HAP-1 (cell line): ENCODE measurements around the gene FOXP1.

Experiments
- DNase-seq, 2 experiments: peaks; one replicate each; pipeline ENCODE4 v3.0.0-alpha.2; 2016 to 2020; ENCODE audit warnings: low spot score in 2 of 2
- H3K27me3 ChIP-seq: fragments of 250-450 bp; sonication (Bioruptor Pico); 2 replicates; pipeline ENCODE4 v1.5.1; 2020; ENCODE audit warnings: low read depth, mild to moderate bottlenecking, moderate library complexity
- H3K36me3 ChIP-seq: fragments of 250-450 bp; sonication (Bioruptor Pico); replicated peaks from 2 replicates; pipeline ENCODE4 v1.5.1; 2020; ENCODE audit warnings: mild to moderate bottlenecking
- H3K4me1 ChIP-seq: fragments of 250-450 bp; sonication (Bioruptor Pico); 2 replicates; pipeline ENCODE4 v1.5.1; 2020; ENCODE audit warnings: mild to moderate bottlenecking
- H3K4me3 ChIP-seq: fragments of 250-450 bp; sonication (Bioruptor Pico); 2 replicates; pipeline ENCODE4 v1.5.1; 2020; ENCODE audit warnings: mild to moderate bottlenecking, moderate library complexity
- H3K9me3 ChIP-seq: fragments of 250-450 bp; sonication (Bioruptor Pico); 2 replicates; pipeline ENCODE4 v1.5.1; 2020; ENCODE audit warnings: mild to moderate bottlenecking, moderate library complexity
- in situ Hi-C: fragments of 300-500 bp; cut with MboI; formaldehyde crosslinking; loops from 3 replicates; pipeline ENCODE4 v1.14.3; 2020; ENCODE audit warnings: low sequenced_read_pairs, inconsistent platforms, mixed read lengths

The FOXP1 gene

GRCh38 chr3:71245971-71246880 is 337.3 kb downstream of the FOXP1 start:
- no peak for DNase-seq
- Histone ChIP-seq H3K9me3 (no peaks in the 10 kb centered on the region), H3K4me3 (no peak overlapping the region), H3K4me1 (peaks cover 38% of the 10 kb centered on the region), H3K36me3 (no peaks in the 10 kb centered on the region), H3K27me3 (no peaks in the 10 kb centered on the region)
- in situ Hi-C loops = no loop called here

GRCh38 chr3:71244826-71245488 is 338.6 kb downstream of the FOXP1 start:
- in situ Hi-C loops = no loop called here
- no peaks in the 10 kb centered on the region for H3K27me3 ChIP-seq
- H3K4me1 ChIP-seq = peaks cover 43% of the 10 kb centered on the region
- DNase-seq = peak; percentile 67 to 70
- H3K4me3 ChIP-seq = no peak overlapping the region
- no peaks in the 10 kb centered on the region for H3K9me3 ChIP-seq
- no peaks in the 10 kb centered on the region for H3K36me3 ChIP-seq

GRCh38 chr3:71244153-71244825 is 339.2 kb downstream of the FOXP1 start:
- Histone ChIP-seq H3K36me3 (no peaks in the 10 kb centered on the region), H3K4me1 (peaks cover 43% of the 10 kb centered on the region), H3K9me3 (no peaks in the 10 kb centered on the region), H3K4me3 (no peak overlapping the region), H3K27me3 (no peaks in the 10 kb centered on the region)
- in situ Hi-C loops = no loop called here
- peak; percentile 20 to 40 for DNase-seq

DNA sequence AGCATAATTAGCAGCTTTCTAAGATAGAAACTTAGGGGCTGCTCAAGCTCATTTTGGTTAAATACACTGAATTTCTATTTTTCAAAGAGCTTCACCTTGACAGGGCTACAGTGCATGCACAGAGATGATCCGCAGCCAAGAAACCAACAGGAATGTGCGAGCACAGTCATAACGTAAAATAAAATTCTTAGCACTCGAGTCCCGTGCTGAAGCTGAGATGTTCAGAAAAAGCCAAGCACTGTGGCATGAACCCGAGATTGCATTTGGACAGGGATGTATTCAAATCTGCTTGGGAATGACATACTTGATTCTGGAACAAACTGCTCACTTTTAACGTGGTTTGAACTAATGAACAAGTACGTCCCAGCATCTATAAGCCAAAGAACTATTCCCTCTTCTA is 340.3 kb downstream of the FOXP1 start:
- Histone ChIP-seq H3K27me3 (no peaks in the 10 kb centered on the region), H3K4me3 (no peak overlapping the region), H3K9me3 (no peaks in the 10 kb centered on the region), H3K36me3 (no peaks in the 10 kb centered on the region), H3K4me1 (peaks cover 43% of the 10 kb centered on the region)
- no peak for DNase-seq
- in situ Hi-C loops = no loop called here

DNA sequence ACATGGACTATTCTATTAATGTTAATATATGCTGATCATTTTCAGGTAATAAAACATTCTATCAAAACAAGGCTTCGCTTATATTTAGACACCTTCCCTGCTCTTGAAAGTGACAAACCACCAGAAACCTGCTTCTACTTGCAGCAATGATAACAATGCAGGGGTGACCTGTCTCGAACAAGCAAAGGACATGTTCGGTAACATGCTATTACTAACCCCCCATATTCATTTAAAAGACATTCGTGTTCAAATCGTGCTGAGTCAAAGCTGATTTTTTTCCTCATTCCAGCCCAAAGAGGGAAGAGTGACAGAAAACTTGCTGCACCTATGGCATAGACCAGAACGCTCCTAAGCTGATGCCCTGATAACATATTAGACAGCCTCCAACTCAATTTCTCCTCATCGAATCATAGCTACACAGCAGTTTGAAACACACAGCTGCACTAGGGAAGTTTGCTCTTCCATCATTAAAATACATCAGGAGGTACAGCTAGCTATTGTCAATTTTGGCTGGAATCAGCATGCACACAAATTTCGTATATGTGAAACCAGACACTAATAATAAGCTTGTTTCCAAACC is 341.5 kb downstream of the FOXP1 start:
- no peaks in the 10 kb centered on the region for H3K9me3 ChIP-seq
- no peak overlapping the region for H3K4me3 ChIP-seq
- no peak for DNase-seq
- no peaks in the 10 kb centered on the region for H3K27me3 ChIP-seq
- in situ Hi-C loops = no loop called here
- H3K36me3 ChIP-seq = no peaks in the 10 kb centered on the region
- peaks cover 43% of the 10 kb centered on the region for H3K4me1 ChIP-seq

- peaks cover 43% of the 10 kb centered on the region for H3K4me1 ChIP-seq
- in situ Hi-C loops = no loop called here
- H3K9me3 ChIP-seq = no peaks in the 10 kb centered on the region
Observed at GRCh38 chr3:71241246-71241901, 342.2 kb downstream of the FOXP1 start.

DNA sequence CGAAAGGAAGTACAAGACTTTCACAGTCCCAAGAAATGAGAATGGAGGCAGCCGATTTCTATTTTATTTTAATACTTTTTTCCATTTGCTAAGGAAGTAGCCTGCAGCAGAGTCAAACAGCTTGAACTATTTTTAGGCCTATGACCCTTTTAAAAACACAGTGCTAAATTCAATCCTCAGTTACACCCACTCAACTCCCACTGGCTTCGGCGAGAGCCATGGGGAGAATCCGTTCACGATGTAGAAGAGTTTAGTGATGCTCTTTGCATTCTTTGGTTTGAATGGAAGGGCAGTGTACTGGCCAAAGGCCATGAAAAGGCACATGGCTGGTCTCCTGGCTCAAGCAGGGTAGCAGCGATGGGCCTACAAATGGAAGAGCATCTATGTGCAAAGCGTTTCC is 343.5 kb downstream of the FOXP1 start:
- Histone ChIP-seq H3K4me1 (peaks cover 37% of the 10 kb centered on the region), H3K36me3 (no peaks in the 10 kb centered on the region), H3K9me3 (no peaks in the 10 kb centered on the region), H3K27me3 (no peaks in the 10 kb centered on the region), H3K4me3 (no peak overlapping the region)
- DNase-seq = no peak
- in situ Hi-C loops = no loop called here

More at GRCh38 chr3:71241246-71241901, 342.2 kb downstream of the FOXP1 start:
- H3K4me3 ChIP-seq = no peak overlapping the region
- DNase-seq = peak; percentile 38 to 69
- H3K36me3 ChIP-seq = no peaks in the 10 kb centered on the region
- no peaks in the 10 kb centered on the region for H3K27me3 ChIP-seq

DNA sequence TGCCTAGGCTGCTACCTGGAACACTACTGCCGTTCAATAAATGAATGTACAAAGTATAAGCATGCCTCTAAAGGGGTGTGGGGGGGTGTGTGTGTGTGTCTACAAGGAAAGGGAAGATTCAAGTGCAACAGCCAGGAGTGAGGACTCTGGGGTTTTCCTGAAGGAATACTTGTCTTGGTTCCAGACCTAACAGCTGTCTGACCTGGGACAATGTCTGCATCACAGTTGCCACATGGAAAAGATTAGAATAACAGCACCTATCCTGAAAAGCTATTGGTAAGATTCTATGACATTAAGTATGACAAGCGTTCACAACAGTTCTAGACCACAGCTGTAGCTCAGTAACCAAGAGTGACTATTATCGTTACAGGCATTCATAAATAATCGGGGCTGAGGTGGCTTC is 345.2 kb downstream of the FOXP1 start:
- Histone ChIP-seq H3K27me3 (no peaks in the 10 kb centered on the region), H3K36me3 (no peaks in the 10 kb centered on the region), H3K9me3 (no peaks in the 10 kb centered on the region), H3K4me1 (peaks cover 22% of the 10 kb centered on the region), H3K4me3 (no peak overlapping the region)
- in situ Hi-C loops = no loop called here
- no peak for DNase-seq

GRCh38 chr3:71237672-71238071 is 345.9 kb downstream of the FOXP1 start:
- H3K36me3 ChIP-seq = no peaks in the 10 kb centered on the region
- in situ Hi-C loops = no loop called here
- H3K27me3 ChIP-seq = no peaks in the 10 kb centered on the region
- H3K9me3 ChIP-seq = no peaks in the 10 kb centered on the region
- peaks cover 17% of the 10 kb centered on the region for H3K4me1 ChIP-seq
- H3K4me3 ChIP-seq = no peak overlapping the region
- DNase-seq = no peak

GRCh38 chr3:71235846-71236245 is 347.7 kb downstream of the FOXP1 start:
- Histone ChIP-seq H3K4me1 (peaks cover under 1% of the 10 kb centered on the region; the same call in 1 of the 2 replicates), H3K9me3 (no peaks in the 10 kb centered on the region), H3K27me3 (no peaks in the 10 kb centered on the region), H3K4me3 (no peak overlapping the region), H3K36me3 (no peaks in the 10 kb centered on the region)
- no peak for DNase-seq
- in situ Hi-C loops = no loop called here

- no peak for DNase-seq
- Histone ChIP-seq H3K36me3 (no peaks in the 10 kb centered on the region), H3K9me3 (no peaks in the 10 kb centered on the region), H3K27me3 (no peaks in the 10 kb centered on the region), H3K4me3 (no peak overlapping the region), H3K4me1 (no peaks in the 10 kb centered on the region)
- in situ Hi-C loops = no loop called here
Observed at GRCh38 chr3:71232895-71233294, 350.6 kb downstream of the FOXP1 start.

- no peaks in the 10 kb centered on the region for H3K27me3 ChIP-seq
- no peaks in the 10 kb centered on the region for H3K36me3 ChIP-seq
- no peak for DNase-seq
- in situ Hi-C loops = no loop called here
- H3K9me3 ChIP-seq = no peaks in the 10 kb centered on the region
- no peaks in the 10 kb centered on the region for H3K4me1 ChIP-seq
- no peak overlapping the region for H3K4me3 ChIP-seq
Observed at GRCh38 chr3:71232175-71232679, 351.3 kb downstream of the FOXP1 start.

DNA sequence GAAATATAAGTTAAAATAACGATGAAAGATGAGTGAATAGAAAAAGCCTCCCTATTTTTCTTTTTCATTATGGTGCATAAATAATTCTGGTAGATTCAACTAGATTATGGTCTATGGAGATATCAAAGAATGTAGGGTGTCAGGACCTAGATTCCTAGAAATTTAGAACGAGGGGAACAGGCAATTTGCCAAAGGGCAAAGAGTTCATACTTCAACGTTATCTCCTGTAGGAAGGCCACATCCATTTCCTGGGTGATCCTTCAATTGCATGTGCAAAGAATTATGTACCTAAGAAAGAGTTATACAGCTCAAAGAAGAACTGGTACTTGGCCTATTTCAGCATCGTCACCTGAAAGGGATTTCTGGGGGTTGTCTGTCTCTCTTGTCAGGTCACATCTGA is 351.8 kb downstream of the FOXP1 start:
- no peaks in the 10 kb centered on the region for H3K27me3 ChIP-seq
- no peak overlapping the region for H3K4me3 ChIP-seq
- no peak for DNase-seq
- in situ Hi-C loops = no loop called here
- no peaks in the 10 kb centered on the region for H3K9me3 ChIP-seq
- H3K36me3 ChIP-seq = no peaks in the 10 kb centered on the region
- H3K4me1 ChIP-seq = no peaks in the 10 kb centered on the region
